Esophagus squamous epithelium (tissue), 5 donors: ENCODE measurements around the gene FYN. TPM values are rescaled to one million over a fixed set of nuclear protein-coding genes. Genes with fewer than 3 reads are reported as not detected.

Experiments used
- DNase-seq: peaks from one replicate; lab custom pipeline; 2025; lab: John Stamatoyannopoulos, UW
- H3K27ac ChIP-seq, 4 donors: fragments of 200-600 bp; sonication (generic); one replicate each; pipeline ENCODE4 v1.5.1; 2016 to 2019; ENCODE audit warnings: mild to moderate bottlenecking in 1 of 4
- H3K27me3 ChIP-seq, 4 donors: fragments of 200-600 bp; sonication (generic); 1 replicate in 3 of 4; 2 replicates in 1 of 4; pipeline versions ENCODE4 v1.5.1 to v1.6.0; 2017 to 2021; ENCODE audit warnings: antibody characterized with exemption in 1 of 4
- H3K36me3 ChIP-seq, 3 donors: fragments of 200-600 bp; sonication (generic); one replicate each; pipeline ENCODE4 v1.5.1; 2016 to 2019
- H3K4me1 ChIP-seq, 3 donors: fragments of 200-600 bp; sonication (generic); one replicate each; pipeline ENCODE4 v1.5.1; 2017 to 2019
- H3K4me3 ChIP-seq, 4 donors: fragments of 200-600 bp; sonication (generic); 1 replicate in 3 of 4; 2 replicates in 1 of 4; pipeline ENCODE4 v1.5.1; 2016 to 2019; ENCODE audit warnings: mild to moderate bottlenecking in 2 of 4, moderate library complexity in 1 of 4
- H3K9me3 ChIP-seq, 3 donors: fragments of 200-600 bp; sonication (generic); one replicate each; pipeline ENCODE4 v1.5.1; 2016 to 2019
- POLR2A ChIP-seq, 4 donors: fragments of 450-650 bp; IDR thresholded peaks; one replicate each; pipeline ENCODE4 v1.6.1; 2017; ENCODE audit warnings: antibody characterized with exemption in 4 of 4, mild to moderate bottlenecking in 4 of 4, moderate library complexity in 3 of 4
- WGBS, 2 donors: methylation state at CpG; one replicate each; pipeline ENCODE4 v1.1.5; 2018; 5-methylcytosine and 5-hydroxymethylcytosine counted together
- intact Hi-C: fragments of 100-400 bp; cut with DNase I; formaldehyde crosslinking; loops from one replicate; pipeline ENCODE4 v1.15.0; 2022
- total RNA-seq, 4 donors: library from RNA; depleted of rRNA; stranded (reverse); fragments of >200 nt; gene quantifications; one replicate each; pipeline ENCODE4 v1.1.0, GENCODE V29; 2016
- TF ChIP-seq, protein P1 (sequence below), 6 experiments: fragments of 450-650 bp in 4 of 6; fragments of 200-600 bp in 2 of 6; sonication (generic) in 2 of 6; IDR thresholded peaks; one replicate each; pipeline ENCODE4 v1.5.1; 2016 to 2019; ENCODE audit warnings: antibody characterized with exemption in 6 of 6, mild to moderate bottlenecking in 4 of 6, moderate library complexity in 4 of 6
- donor health status: DM: yes; HTN: yes; CAD: no.

Gene FYN
- total RNA-seq, 4 donors from 2014 or later, result 11.8 to 54.6 (median 21.4) TPM

DNA sequence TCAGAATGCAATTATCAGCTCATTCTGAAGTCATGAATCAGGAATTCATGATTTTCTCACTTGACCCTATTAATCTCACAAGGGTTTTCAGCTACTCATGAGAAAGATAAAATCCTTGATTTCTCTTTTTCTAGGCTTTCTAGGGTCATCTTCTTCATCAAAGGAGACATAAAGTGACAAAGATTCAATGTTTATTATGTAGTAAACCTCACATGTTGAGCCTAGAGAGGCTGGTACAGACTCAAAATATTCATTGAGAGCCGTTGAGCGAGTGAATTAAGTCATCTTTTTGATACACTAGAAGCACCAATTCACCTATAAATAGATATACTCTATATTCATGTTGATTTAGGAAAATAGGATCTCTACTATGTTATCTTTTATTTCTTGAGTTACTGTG lies 162.8 kb downstream of the FYN start:
- peaks cover 0 to 53% (median 22%) of the 10 kb centered on the region in 3 donors for H3K4me1 ChIP-seq
- no peaks in the 10 kb centered on the region for H3K9me3 ChIP-seq
- DNase-seq, result no peak
- H3K36me3 ChIP-seq, result peaks cover 0 to 13% (median 0%) of the 10 kb centered on the region in 3 donors
- H3K27ac ChIP-seq, result peak overlapping the region in 3 of 4 donors; percentile 8 to 40 (median 26)
- intact Hi-C loops, result loop anchor here (5.0 kb wide), 1 partner anchor 287 kb away; no protein-coding TSS in a partner anchor
- 91 to 93% methylated on average over 2 of the region's 2 CpGs for WGBS, 2 donors
- H3K27me3 ChIP-seq, result peaks cover 0 to 11% (median 0%) of the 10 kb centered on the region in 4 donors
- TF ChIP-seq, protein P1, sequence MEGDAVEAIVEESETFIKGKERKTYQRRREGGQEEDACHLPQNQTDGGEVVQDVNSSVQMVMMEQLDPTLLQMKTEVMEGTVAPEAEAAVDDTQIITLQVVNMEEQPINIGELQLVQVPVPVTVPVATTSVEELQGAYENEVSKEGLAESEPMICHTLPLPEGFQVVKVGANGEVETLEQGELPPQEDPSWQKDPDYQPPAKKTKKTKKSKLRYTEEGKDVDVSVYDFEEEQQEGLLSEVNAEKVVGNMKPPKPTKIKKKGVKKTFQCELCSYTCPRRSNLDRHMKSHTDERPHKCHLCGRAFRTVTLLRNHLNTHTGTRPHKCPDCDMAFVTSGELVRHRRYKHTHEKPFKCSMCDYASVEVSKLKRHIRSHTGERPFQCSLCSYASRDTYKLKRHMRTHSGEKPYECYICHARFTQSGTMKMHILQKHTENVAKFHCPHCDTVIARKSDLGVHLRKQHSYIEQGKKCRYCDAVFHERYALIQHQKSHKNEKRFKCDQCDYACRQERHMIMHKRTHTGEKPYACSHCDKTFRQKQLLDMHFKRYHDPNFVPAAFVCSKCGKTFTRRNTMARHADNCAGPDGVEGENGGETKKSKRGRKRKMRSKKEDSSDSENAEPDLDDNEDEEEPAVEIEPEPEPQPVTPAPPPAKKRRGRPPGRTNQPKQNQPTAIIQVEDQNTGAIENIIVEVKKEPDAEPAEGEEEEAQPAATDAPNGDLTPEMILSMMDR (IDR thresholded peaks at IDR 0.05), result no peak
- no peak for TF ChIP-seq POLR2A (IDR thresholded peaks at IDR 0.05)
- H3K4me3 ChIP-seq, result peak overlapping the region in 1 of 4 donors; percentile 54

DNA sequence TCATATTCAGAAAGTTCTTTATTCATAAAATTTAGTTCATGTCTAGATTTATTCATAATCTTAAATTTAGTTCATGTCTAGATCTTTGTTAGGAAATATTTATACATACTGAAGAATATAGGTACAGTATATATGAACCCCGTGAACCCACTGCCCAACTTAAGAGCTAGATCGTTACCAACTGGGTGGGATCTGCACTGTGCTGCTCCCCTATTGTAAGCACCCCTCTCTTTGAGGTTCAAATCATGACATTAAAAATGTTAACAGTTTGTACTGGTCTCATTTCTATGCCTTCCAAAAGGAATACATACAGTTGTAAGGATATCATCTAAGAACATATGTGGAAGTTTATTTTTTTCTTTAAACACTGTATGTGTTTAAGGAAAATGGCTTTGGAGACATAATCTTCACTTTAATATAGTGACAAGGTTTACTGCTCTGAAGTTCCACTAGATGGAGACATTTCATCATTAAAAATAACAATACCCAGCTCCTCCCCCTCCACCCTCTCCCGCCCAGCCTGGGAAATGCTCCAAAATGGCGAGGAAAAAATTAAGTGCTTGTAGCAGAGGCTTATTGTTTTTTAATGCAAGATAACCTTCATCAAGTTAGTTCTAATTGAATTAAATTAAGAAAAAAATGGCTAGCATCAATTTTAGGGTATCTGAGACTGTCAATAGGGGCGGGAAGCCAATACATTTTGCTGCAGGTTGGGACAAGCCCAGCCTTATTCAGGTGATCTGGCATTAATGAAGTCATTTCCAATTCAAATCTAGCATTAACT lies 163.4 kb downstream of the FYN start:
- WGBS, 2 donors, result 18 to 24% methylated on average over 5 of the region's 5 CpGs
- peak overlapping the region in 3 of 4 donors; percentile 8 to 40 (median 26) for H3K27ac ChIP-seq
- H3K36me3 ChIP-seq, result peaks cover 0 to 13% (median 0%) of the 10 kb centered on the region in 3 donors
- peaks cover 0 to 52% (median 22%) of the 10 kb centered on the region in 3 donors for H3K4me1 ChIP-seq
- no peak for DNase-seq
- peak overlapping the region in 1 of 4 donors; percentile 54 for H3K4me3 ChIP-seq
- H3K27me3 ChIP-seq, result peaks cover 0 to 11% (median 0%) of the 10 kb centered on the region in 4 donors
- no peaks in the 10 kb centered on the region for H3K9me3 ChIP-seq
- TF ChIP-seq, protein P1 (IDR thresholded peaks at IDR 0.05), result peak; percentile 68 to 92 (median 82)
- TF ChIP-seq POLR2A (IDR thresholded peaks at IDR 0.05), result no peak
- intact Hi-C loops, result loop anchor here (5.0 kb wide), 2 partner anchors 287 to 332 kb away; no protein-coding TSS in a partner anchor

DNA sequence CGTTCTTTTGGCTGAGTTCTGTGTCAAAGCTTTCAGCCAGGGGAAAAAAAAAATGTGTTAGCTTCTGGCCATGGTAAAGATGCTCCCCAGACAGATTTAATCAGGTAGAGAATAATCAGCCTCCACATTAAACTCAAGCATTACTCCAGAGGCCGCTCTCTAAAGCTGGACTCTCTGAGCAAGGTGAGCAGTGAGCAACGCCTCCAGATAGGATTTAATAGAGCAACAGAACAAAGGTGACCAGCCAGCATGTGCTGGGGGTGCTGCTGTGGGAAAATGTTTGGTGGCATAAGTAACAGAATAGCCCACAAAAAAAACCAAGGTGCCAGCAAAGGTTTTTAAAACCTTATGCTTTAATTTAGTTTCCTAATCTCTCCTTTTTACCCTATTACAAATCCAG lies 164.1 kb downstream of the FYN start:
- TF ChIP-seq, protein P1 (IDR thresholded peaks at IDR 0.05), result no peak
- TF ChIP-seq POLR2A (IDR thresholded peaks at IDR 0.05), result no peak
- Histone ChIP-seq H3K9me3 (no peaks in the 10 kb centered on the region), H3K4me3 (no peak overlapping the region), H3K27me3 (peaks cover 0 to 15% (median 0%) of the 10 kb centered on the region in 4 donors), H3K36me3 (peaks cover 0 to 13% (median 0%) of the 10 kb centered on the region in 3 donors), H3K4me1 (peaks cover 0 to 46% (median 22%) of the 10 kb centered on the region in 3 donors), H3K27ac (no peak overlapping the region)
- intact Hi-C loops, result loop anchor here (5.0 kb wide), 1 partner anchor 333 kb away; no protein-coding TSS in a partner anchor
- no peak for DNase-seq
- WGBS, 2 donors, result 49 to 62% methylated on average over 3 of the region's 3 CpGs

DNA sequence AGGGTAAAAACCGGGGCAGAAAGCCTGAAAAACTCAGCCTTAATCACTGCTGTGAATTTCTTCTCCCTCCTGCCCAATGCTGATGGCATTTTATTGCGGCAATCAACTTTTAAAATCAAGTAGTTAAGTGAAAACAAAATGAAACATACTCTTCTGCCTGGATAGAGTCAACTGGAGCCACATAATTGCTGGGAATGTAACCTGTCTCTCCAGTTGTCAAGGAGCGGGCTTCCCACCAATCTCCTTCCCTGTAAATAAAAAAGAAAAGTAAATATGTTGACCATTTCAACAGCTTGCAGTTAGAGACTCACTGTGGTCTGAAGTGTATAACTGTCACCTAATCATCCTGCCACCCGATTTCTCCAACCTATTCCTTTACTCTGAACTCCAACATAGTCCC lies 165.5 kb downstream of the FYN start:
- 80 to 89% methylated on average over 4 of the region's 4 CpGs for WGBS, 2 donors
- no peak overlapping the region for H3K27ac ChIP-seq
- peaks cover 0 to 42% (median 22%) of the 10 kb centered on the region in 3 donors for H3K4me1 ChIP-seq
- no peaks in the 10 kb centered on the region for H3K9me3 ChIP-seq
- H3K27me3 ChIP-seq, result peaks cover 0 to 19% (median 0%) of the 10 kb centered on the region in 4 donors
- no peak for DNase-seq
- H3K4me3 ChIP-seq, result no peak overlapping the region
- intact Hi-C loops, result loop anchor here (5.0 kb wide), 1 partner anchor 335 kb away; no protein-coding TSS in a partner anchor
- TF ChIP-seq, protein P1 (IDR thresholded peaks at IDR 0.05), result no peak
- TF ChIP-seq POLR2A (IDR thresholded peaks at IDR 0.05), result no peak
- peaks cover 0 to 12% (median 0%) of the 10 kb centered on the region in 3 donors for H3K36me3 ChIP-seq
